Measurements from ENCODE around the gene GCGR. TPM values are rescaled to one million over a fixed set of nuclear protein-coding genes. Genes with fewer than 3 reads are reported as not detected.

The GCGR gene
- total RNA-seq, 4 donors from 2014 or later, result 0.14 to 0.64 TPM; not detected in 2

GRCh38 chr17:81808778-81809555 lies 5.0 kb downstream of the GCGR start:
- in situ Hi-C loops (cut with MboI; ENCODE audit: low pct_ligation_motif_present in 1 of 4, low pct_unique_long_range_greater_than_20kb in 1 of 4, low sequenced_read_pairs in 3 of 4) (no loop called here), intact Hi-C loops (cut with DNase I; ENCODE audit: low total_unique reads) (no loop called here)
- no peak overlapping the region for H3K27ac ChIP-seq
- 59 to 60% methylated on average over 7 to 20 of the region's 20 CpGs for WGBS, 2 donors (ENCODE audit: low coverage in 1 of 2)
- no peak for DNase-seq
- H3K4me3 ChIP-seq, result no peak overlapping the region
- H3K4me1 ChIP-seq, result peaks cover 0 to 10% (median 5%) of the 10 kb centered on the region in 4 donors
- no peaks in the 10 kb centered on the region for H3K9me3 ChIP-seq
- TF ChIP-seq CTCF (IDR thresholded peaks at IDR 0.05) (no peak), POLR2A (IDR thresholded peaks at IDR 0.05) (no peak), EP300 (IDR thresholded peaks at IDR 0.05; ENCODE audit: low read depth) (no peak), POLR2AphosphoS5 (IDR thresholded peaks at IDR 0.05) (no peak)
- H3K36me3 ChIP-seq, result no peaks in the 10 kb centered on the region
- H3K27me3 ChIP-seq, result peaks cover 76% of the 10 kb centered on the region

- no peaks in the 10 kb centered on the region for H3K9me3 ChIP-seq
- TF ChIP-seq POLR2A (IDR thresholded peaks at IDR 0.05), result no peak
- TF ChIP-seq CTCF (IDR thresholded peaks at IDR 0.05), result no peak
- no peak for TF ChIP-seq POLR2AphosphoS5 (IDR thresholded peaks at IDR 0.05)
- TF ChIP-seq EP300 (IDR thresholded peaks at IDR 0.05; ENCODE audit: low read depth), result no peak
- H3K36me3 ChIP-seq, result no peaks in the 10 kb centered on the region
- peaks cover 70% of the 10 kb centered on the region for H3K27me3 ChIP-seq
- no peak overlapping the region for H3K4me3 ChIP-seq
- 66 to 78% methylated on average over 3 to 7 of the region's 7 CpGs for WGBS, 2 donors (ENCODE audit: low coverage in 1 of 2)
- H3K27ac ChIP-seq, result no peak overlapping the region
- intact Hi-C loops (cut with DNase I; ENCODE audit: low total_unique reads) (no loop called here), in situ Hi-C loops (cut with MboI; ENCODE audit: low pct_ligation_motif_present in 1 of 4, low pct_unique_long_range_greater_than_20kb in 1 of 4, low sequenced_read_pairs in 3 of 4) (no loop called here)
- peaks cover 0 to 6% (median 1%) of the 10 kb centered on the region in 4 donors for H3K4me1 ChIP-seq
- DNase-seq, result no peak
Observed at GRCh38 chr17:81809556-81809998, 5.6 kb downstream of the GCGR start.

DNA sequence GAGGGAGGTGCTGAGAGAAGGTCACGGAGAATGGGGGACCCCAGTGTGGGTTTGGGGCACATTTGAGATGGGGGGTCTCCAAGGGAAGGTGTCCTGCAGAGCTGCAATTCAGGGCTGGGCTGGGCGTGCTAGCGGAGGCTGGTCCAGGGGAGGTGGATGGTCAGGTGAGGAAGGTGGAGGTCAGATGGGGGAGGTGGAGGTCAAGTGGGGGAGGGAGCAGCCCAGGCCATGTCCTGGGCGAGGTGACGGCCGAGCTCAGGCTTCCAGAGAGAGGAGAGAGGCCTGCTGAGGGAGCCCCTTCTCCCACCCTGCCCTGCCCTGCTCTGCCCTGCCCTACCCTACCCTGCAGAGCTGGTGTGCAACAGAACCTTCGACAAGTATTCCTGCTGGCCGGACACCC lies 6.5 kb downstream of the GCGR start:
- DNase-seq, result no peak
- no peaks in the 10 kb centered on the region for H3K9me3 ChIP-seq
- no peak overlapping the region for H3K27ac ChIP-seq
- in situ Hi-C loops (cut with MboI; ENCODE audit: low pct_ligation_motif_present in 1 of 4, low pct_unique_long_range_greater_than_20kb in 1 of 4, low sequenced_read_pairs in 3 of 4), result no loop called here
- peaks cover 61% of the 10 kb centered on the region for H3K27me3 ChIP-seq
- no peak overlapping the region for H3K4me3 ChIP-seq
- no peaks in the 10 kb centered on the region for H3K36me3 ChIP-seq
- intact Hi-C loops (cut with DNase I; ENCODE audit: low total_unique reads), result no loop called here
- TF ChIP-seq EP300 (IDR thresholded peaks at IDR 0.05; ENCODE audit: low read depth), result no peak
- no peak for TF ChIP-seq POLR2A (IDR thresholded peaks at IDR 0.05)
- TF ChIP-seq CTCF (IDR thresholded peaks at IDR 0.05), result no peak
- TF ChIP-seq POLR2AphosphoS5 (IDR thresholded peaks at IDR 0.05), result no peak
- WGBS, 2 donors (ENCODE audit: low coverage in 1 of 2), result 68% methylated on average over 8 of the region's 8 CpGs; no CpG with 5 or more reads in 1 of the 2 donors
- peaks cover 5 to 6% (median 5%) of the 10 kb centered on the region in 4 donors for H3K4me1 ChIP-seq

- 81% methylated on average over 42 of the region's 42 CpGs; no CpG with 5 or more reads in 1 of the 2 donors for WGBS, 2 donors (ENCODE audit: low coverage in 1 of 2)
- in situ Hi-C loops (cut with MboI; ENCODE audit: low pct_ligation_motif_present in 1 of 4, low pct_unique_long_range_greater_than_20kb in 1 of 4, low sequenced_read_pairs in 3 of 4), result no loop called here
Observed at GRCh38 chr17:81810892-81811704, 7.1 kb downstream of the GCGR start.

More at GRCh38 chr17:81810892-81811704, 7.1 kb downstream of the GCGR start:
- DNase-seq, result no peak
- TF ChIP-seq POLR2AphosphoS5 (IDR thresholded peaks at IDR 0.05) (no peak), POLR2A (IDR thresholded peaks at IDR 0.05) (no peak), CTCF (IDR thresholded peaks at IDR 0.05) (no peak), EP300 (IDR thresholded peaks at IDR 0.05; ENCODE audit: low read depth) (no peak)
- Histone ChIP-seq H3K4me1 (peaks cover 5 to 9% (median 8%) of the 10 kb centered on the region in 4 donors), H3K36me3 (no peaks in the 10 kb centered on the region), H3K9me3 (no peaks in the 10 kb centered on the region), H3K27ac (no peak overlapping the region), H3K27me3 (peaks cover 55% of the 10 kb centered on the region), H3K4me3 (no peak overlapping the region)
- intact Hi-C loops (cut with DNase I; ENCODE audit: low total_unique reads), result no loop called here
